Activated CD8-positive, alpha-beta memory T cell treated with anti-CD3 and anti-CD28 coated beads for 36 hours (primary cell): ENCODE data around the gene ZFP36. TPM values are rescaled to one million over a fixed set of nuclear protein-coding genes. Genes with fewer than 3 reads are reported as not detected.
"Not testable (repeated sequence)": the region's sequence is repeated elsewhere in the genome, so short reads cannot be mapped to it uniquely, and the experiment has no call there.

Source experiments
- CTCF ChIA-PET: fragments of 350-600 bp; sonication (Branson Sonifier 250); formaldehyde crosslinking; loops from one replicate; lab custom pipeline; 2021; ENCODE audit warnings: antibody characterized with exemption; lab: Charles Lee
- POLR2A ChIA-PET: fragments of 350-600 bp; sonication (Branson Sonifier 250); formaldehyde crosslinking; loops from one replicate; lab custom pipeline; 2021; ENCODE audit warnings: antibody characterized with exemption; lab: Charles Lee
- total RNA-seq, 2 experiments: library from RNA; stranded (reverse); gene quantifications; one replicate each; pipeline ENCODE4 v1.2.3, GENCODE V29; 2021

ZFP36 gene, protein sequence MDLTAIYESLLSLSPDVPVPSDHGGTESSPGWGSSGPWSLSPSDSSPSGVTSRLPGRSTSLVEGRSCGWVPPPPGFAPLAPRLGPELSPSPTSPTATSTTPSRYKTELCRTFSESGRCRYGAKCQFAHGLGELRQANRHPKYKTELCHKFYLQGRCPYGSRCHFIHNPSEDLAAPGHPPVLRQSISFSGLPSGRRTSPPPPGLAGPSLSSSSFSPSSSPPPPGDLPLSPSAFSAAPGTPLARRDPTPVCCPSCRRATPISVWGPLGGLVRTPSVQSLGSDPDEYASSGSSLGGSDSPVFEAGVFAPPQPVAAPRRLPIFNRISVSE
- total RNA-seq: 10 to 100 TPM; 16.6 to 17.4 TPM

DNA sequence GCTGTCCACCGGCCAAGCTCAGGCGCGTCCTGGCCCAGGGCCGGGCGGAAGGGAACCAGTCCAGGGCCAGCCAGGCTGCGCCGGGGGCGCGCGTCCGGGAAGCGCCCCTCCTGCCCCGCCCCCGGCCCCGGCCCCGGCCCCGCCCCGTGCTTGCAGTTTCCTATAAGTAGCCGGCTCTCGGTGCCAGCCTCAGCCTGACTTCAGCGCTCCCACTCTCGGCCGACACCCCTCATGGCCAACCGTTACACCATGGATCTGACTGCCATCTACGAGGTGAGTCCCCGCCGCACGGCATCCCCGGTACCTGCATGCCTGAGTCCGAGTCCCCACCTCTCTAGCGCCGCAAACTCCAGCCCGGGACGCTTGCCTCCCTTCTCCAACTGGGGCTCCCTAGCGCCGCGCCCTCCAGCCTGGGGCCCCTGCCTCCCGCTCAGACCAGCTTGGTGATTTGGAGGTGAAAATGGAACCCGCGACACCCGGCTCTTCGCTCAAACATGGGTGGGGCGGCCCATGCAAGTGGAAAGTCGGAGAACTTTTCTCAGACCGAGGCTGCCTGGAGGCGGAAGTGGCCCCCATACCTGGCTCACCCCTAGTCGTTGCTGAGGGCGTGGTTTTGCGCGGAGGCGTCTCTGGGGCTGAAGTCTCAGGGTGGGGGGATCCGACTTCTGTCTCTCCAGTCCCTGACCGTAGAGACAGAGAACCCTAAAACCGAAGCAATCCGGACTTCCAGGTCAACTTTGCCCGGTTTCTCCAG is at the start of gene ZFP36:
ZFP36 (plus strand) TSS at position 192 of the 754 bp plus-strand sequence; CDS start at position 250, 58 bp downstream.
- ChIA-PET POLR2A (interaction anchor here (0.5 to 3.3 kb wide), 8 partner anchors 8 to 126 kb away, joined by 3 to 20 read pairs (median 4); partner anchors contain the start of genes EID2B and RPS16), CTCF (interaction anchor here (0.6 to 4.1 kb wide), 3 partner anchors 9 to 77 kb away, joined by 3 to 56 read pairs (median 3); partner anchors contain the start of gene GMFG)

- CTCF ChIA-PET: no interaction called here
- POLR2A ChIA-PET: no interaction called here
Measured at GRCh38 chr19:39359026-39359425, 47.6 kb upstream of the ZFP36 start.

- ChIA-PET POLR2A (no interaction called here), CTCF (no interaction called here)
Measured at GRCh38 chr19:39360599-39360998, 46.0 kb upstream of the ZFP36 start.

GRCh38 chr19:39362682-39363657 is 43.7 kb upstream of the ZFP36 start:
- CTCF ChIA-PET: interaction anchor here (0.9 to 1.4 kb wide), 3 partner anchors 35 to 244 kb away, joined by 3 read pairs; no protein-coding TSS in a partner anchor
- POLR2A ChIA-PET: no interaction called here

GRCh38 chr19:39363901-39364457 is 42.7 kb upstream of the ZFP36 start:
- ChIA-PET CTCF (interaction anchor here (1.0 kb wide), 1 partner anchor 34 kb away, joined by 3 read pairs; no protein-coding TSS in a partner anchor), POLR2A (interaction anchor here (0.6 kb wide), 1 partner anchor 23 kb away, joined by 3 read pairs; no protein-coding TSS in a partner anchor)

DNA sequence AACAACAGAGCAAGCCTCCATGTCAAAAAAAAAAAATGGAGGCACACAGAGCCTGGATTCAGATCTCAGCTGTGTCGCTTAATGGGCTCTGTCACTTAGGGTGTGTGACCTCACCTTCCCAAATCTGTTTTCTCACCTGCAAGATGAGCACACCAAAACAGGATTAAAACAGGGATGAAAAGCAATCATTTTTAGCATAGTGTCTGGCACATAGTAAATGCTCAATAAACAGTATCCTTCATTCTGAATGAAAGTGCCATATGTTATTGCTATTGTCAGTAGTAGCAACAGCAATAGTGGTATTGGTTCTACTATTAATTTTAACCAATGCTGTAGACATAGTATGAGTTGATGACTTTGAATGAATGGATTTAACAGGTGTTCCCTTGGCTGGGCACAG is 41.1 kb upstream of the ZFP36 start:
- ChIA-PET CTCF (interaction anchor here (0.7 kb wide), 1 partner anchor 34 kb away, joined by 6 read pairs; no protein-coding TSS in a partner anchor), POLR2A (interaction anchor here (0.6 kb wide), 1 partner anchor 739 kb away, joined by 5 read pairs; no protein-coding TSS in a partner anchor)

DNA sequence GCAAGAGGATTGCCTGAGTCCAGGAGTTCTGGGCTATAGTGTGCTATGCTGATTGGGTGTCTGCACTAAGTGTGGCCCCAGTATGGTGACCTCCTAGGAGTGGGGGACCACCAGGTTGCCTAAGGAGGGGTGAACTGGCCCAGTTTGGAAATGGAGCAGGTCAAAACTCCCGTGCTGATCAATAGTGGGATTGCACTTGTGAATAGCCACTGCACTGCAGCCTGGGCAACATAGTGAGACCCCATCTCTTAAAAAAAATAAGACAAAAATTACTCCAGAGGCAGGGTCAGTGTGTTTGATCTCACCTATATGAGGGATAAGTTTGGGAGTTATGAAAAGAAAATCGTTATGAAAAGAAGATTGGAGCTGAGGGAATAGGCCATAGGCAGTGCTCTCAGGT is 37.4 kb upstream of the ZFP36 start:
- ChIA-PET POLR2A (interaction anchor here (0.6 kb wide), 1 partner anchor 107 kb away, joined by 3 read pairs; no protein-coding TSS in a partner anchor), CTCF (no interaction called here)

- ChIA-PET CTCF (interaction anchor here (1.2 kb wide), 1 partner anchor 41 kb away, joined by 4 read pairs; the partner anchor contains the start of gene PLEKHG2), POLR2A (no interaction called here)
Measured at GRCh38 chr19:39370735-39371134, 35.9 kb upstream of the ZFP36 start.

DNA sequence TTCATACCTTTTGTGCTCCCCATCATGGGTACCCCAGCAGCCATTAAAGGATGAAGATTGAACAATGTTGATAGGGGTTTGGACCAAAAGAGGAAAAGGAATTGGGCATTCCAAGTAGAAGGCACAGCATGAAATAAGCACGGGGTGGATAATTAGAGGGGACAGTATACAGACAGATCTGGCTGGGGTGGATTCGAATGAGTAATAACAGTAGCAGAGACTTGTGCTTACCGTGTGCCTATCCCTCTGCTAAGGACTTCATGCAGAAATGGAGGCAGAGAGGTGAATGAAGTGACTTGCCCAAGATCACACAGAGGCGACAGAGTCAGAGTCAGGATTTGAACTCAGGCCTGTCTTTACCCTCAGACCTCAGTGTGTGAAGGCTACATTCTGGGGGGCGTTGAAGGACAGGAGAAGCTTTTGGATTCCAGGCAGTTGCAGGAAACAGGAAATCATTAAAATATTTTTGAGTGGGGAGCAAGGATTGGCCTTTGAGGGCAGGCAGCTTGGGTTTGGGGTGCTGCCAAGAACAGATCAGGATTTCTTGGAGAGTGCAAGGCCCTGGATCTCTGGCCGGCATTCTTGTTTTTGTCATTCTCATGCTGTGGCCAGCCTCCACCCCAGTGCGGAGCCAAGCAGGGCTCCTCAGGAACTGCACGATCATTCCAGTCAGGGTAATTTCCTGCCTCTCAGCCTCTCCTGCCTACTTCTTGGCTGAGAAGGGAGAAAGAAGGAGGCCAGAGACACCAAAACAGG is 34.4 kb upstream of the ZFP36 start:
- ChIA-PET CTCF (no interaction called here), POLR2A (no interaction called here)

- POLR2A ChIA-PET: no interaction called here
Measured at GRCh38 chr19:39372941-39373340, 33.7 kb upstream of the ZFP36 start.

DNA sequence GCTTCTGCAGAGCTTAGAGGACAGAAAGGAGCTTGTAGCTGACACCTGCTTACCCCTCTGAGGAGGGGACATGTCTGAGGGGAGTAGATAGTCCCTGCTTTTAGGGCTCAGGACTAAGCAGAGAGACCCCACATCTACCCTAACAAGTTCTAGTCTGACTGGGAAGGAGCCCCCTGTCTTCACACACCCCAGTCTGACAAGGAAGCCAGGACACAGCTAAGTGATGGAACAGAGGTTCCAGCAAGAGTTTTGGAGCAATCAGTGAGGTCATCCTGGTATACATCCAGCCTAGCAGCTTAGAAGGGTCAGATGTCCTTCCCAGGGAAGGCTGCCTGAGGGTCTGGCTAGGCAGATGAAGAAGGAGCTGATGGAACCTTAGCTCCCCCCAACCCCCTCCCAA is 30.7 kb upstream of the ZFP36 start:
- ChIA-PET POLR2A (no interaction called here), CTCF (no interaction called here)

More at GRCh38 chr19:39372941-39373340, 33.7 kb upstream of the ZFP36 start:
- CTCF ChIA-PET: no interaction called here

DNA sequence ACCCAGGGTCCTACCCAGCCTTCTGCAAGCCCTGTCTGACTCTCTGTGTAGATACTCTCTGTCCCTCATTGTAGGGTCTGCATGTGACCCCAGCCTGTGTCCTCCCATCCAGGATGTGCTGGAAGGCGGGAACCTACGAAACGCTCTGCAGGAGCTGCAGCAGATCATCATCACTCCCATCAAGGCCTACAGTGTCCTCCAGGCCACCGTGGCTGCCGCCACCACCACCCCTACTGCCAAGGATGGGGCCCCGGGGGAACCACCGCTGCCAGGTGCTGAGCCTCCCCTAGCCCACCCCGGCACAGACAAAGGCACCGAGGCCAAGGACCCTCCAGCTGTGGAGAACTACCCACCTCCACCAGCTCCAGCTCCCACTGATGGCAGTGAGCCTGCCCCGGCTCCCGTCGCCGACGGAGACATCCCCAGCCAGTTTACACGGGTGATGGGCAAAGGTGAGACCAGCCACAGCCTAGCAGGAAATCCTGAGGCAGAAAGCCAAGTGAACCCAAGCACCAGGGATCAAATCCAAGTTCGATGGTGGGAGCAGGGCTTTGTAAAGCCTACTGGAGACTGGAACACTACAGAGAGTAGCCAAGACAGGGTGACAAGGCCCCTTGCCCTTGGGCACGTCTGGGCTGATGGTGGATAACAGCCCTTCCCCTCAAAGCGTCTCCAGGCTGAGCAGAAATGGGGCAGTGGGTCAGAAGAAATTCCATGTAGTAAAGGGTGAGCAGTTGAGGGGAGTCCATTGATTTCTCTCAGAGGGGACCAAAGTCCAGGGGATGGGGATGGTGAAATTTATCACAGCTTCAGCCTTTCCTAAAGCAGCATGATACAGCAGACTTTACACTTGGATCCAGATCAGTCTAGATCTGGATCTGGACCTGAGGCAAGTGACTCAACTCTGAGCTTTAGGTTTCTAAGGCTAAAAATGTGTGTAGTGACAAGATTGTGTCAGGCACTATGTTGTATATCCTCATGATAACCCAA is 29.0 kb upstream of the ZFP36 start:
- ChIA-PET CTCF (no interaction called here), POLR2A (no interaction called here)

DNA sequence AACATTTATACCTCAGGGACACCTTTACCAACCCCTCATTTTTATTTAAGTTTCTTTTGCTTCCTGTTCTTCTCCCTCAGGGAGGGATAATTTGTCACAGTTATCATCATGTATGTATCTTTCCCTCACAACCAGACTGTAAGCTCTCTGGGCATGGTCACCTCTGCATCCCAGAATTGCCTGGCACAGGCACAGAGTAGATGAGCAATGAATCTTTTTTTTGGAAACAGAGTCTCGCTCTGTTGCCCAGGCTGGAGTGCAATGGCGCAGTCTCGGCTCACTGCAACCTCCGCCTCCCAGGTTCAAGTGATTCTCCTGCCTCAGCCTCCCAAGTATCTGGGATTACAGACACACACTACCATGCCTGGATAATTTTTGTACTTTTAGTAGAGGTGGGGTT is 27.3 kb upstream of the ZFP36 start:
- POLR2A ChIA-PET, CTCF ChIA-PET: not testable (repeated sequence)

DNA sequence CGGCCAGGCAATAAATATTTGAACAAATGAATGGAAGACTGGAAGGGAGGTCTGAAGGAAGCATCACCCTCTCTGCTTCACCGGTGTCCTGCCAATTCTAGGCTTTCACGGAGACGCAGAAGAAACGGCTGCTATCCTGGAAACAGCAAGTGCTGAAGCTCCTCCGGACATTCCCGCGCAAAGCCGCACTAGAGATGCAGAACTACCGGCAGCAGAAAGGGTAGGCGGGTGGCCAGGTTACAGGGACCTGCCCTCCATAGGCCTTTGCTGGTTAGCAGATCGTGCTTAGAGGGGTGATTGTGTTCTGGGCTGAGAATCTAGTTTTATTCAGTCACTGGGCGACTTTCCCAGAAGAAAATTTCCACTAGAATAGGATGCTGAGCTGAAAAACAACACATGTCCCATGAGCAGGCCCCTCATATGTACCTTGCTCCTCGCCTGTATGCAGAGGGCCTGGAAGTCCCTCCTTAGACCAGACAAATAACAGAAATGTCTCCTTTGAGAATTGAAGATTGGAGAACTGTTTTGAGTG is 26.7 kb upstream of the ZFP36 start:
- ChIA-PET POLR2A (no interaction called here), CTCF (interaction anchor here (1.2 kb wide), 1 partner anchor 18 kb away, joined by 3 read pairs; no protein-coding TSS in a partner anchor)

- CTCF ChIA-PET: interaction anchor here (0.8 to 1.2 kb wide), 2 partner anchors 17 to 28 kb away, joined by 3 read pairs; no protein-coding TSS in a partner anchor
- POLR2A ChIA-PET: no interaction called here
Measured at GRCh38 chr19:39380521-39381502, 25.8 kb upstream of the ZFP36 start.
